NCI-H1105 treated with DMSO at 0.1 percent for 48 hours (cell line): ENCODE results near the gene MARCO.

Experiments
- DNase-seq: peaks from one replicate; lab custom pipeline; 2025; lab: John Stamatoyannopoulos, UW

Gene MARCO

GRCh38 chr2:119040730-119041129 is 98.7 kb downstream of the MARCO start:
- no peak for DNase-seq
